GM12801 (cell line): ENCODE measurements around the gene TEKT1.

ENCODE experiments used
- TF ChIP-seq, protein P1 (sequence below): IDR thresholded peaks from one replicate; pipeline ENCODE4 v1.5.1; 2011; ENCODE audit warnings: control low read depth; ENCODE audit not compliant: insufficient read length; ENCODE audit errors: extremely low read depth

Gene TEKT1

DNA sequence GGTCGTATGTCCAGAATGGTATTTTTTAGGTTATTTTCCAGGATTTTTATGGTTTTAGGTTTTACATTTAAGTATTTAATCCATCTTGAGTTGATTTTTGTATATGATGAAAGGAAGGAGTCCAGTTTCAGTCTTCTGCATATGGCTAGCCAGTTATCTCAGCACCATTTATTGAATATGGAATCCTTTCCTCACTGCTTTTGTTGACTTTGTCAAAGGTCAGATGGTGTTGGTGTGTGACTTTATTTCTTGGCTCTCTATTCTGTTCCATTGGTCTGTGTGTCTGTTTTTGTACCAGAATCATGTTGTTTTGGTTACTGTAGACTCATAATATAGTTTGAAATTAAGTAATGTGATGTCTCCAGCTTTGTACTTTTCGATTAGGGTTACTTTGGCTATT lies 26.4 kb upstream of the TEKT1 start:
- TF ChIP-seq, protein P1, sequence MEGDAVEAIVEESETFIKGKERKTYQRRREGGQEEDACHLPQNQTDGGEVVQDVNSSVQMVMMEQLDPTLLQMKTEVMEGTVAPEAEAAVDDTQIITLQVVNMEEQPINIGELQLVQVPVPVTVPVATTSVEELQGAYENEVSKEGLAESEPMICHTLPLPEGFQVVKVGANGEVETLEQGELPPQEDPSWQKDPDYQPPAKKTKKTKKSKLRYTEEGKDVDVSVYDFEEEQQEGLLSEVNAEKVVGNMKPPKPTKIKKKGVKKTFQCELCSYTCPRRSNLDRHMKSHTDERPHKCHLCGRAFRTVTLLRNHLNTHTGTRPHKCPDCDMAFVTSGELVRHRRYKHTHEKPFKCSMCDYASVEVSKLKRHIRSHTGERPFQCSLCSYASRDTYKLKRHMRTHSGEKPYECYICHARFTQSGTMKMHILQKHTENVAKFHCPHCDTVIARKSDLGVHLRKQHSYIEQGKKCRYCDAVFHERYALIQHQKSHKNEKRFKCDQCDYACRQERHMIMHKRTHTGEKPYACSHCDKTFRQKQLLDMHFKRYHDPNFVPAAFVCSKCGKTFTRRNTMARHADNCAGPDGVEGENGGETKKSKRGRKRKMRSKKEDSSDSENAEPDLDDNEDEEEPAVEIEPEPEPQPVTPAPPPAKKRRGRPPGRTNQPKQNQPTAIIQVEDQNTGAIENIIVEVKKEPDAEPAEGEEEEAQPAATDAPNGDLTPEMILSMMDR = no peak

DNA sequence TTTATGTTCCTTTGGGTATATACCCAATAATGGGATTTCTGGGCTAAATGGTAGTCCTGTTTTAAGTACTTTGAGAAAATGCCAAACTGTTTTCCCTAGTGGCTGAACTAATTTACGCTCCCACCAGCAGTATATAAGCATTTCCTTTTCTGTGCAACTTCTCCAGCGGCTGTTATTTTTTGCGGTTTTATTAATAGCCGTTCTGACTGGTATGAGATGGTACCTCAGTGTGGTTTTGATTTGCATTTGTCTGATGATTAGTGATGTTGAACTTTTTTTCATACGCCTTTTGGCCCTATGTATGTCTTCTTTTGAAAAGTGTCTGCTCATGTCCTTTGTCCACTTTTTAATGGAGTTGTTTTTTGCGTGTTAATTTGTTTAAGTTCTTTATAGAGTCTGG lies 25.8 kb upstream of the TEKT1 start:
- TF ChIP-seq, protein P1 = no peak

DNA sequence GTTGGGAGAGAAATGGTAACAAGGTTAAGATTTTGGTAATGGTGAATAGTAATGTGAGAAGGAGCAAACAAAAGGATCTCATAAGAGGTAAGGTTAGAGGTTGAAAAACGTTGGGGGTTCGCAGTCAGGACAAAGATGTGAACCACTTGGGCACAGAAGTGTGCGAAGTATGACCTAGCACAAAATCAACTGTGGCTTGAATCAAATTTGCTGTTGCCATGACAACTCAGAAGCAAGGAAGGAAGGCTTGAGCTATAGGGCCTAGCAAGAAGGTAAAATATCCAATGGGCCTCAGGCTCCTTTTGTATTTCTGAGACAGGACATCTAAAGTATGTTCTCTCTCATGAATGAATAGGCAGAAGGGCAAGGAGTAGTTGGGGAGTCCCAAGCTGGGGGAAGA lies 24.5 kb upstream of the TEKT1 start:
- TF ChIP-seq, protein P1 = no peak

DNA sequence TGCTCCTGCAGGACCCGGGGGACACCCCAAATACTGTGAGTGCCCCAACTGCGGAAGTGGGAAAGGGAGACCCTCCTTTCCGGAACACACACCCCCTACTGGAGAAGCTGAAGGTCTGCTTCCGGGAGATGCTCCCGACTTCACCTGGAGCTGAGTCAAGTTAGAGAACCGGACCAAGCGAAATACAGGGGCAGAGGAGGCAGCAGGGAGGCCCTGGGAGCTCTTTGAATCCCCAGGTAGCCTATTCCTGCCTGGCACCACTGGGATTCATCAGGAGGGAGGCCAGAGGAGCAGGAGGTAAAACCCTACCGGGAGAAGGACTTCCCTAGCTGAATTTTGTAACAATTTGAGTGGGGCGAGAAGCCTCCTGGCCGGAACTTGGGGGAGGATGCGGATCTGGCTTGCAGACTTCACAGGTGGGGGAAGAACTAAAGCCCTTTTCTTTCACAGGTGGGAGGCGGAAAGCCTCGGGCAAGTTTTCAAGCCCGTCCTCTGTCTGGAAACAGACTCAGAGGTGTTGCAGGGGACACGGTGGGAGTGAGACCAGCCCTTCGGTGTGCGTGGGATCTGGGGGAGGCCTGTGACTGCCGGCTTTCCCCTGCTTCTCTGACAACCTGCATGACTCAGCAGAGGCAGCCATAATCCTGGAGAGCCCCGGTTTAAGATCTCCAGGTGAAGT lies 22.4 kb upstream of the TEKT1 start:
- TF ChIP-seq, protein P1 = no peak

DNA sequence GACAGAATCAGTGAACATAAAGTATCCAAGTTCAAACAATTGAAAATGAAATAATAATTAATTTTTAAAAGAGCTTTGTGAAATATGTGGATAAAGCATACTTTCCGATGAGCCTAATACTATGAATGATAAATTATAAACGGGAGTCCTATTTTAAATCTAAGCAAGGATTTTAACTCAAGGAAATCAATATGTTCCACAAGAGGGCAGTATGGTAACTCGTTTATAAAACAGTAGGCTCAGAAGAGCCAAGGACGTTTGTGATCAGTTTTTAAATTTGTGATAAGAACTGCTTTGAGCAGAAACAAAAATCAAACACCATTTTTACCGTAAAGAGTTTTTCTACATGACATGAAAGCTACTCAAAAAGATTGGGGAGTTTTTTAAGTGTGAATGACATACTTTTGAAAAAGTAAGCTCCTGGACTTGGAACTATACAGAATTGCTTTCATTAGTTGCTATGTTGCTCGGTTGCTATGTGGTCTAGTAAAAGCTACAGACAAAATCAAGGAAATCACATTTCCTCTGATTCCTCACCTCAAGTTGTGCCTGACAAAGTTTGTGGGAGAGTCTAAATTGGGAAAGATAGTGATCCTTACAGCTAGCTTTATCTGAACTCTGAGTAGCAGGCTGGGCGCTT lies 11.8 kb upstream of the TEKT1 start:
- TF ChIP-seq, protein P1 = no peak

DNA sequence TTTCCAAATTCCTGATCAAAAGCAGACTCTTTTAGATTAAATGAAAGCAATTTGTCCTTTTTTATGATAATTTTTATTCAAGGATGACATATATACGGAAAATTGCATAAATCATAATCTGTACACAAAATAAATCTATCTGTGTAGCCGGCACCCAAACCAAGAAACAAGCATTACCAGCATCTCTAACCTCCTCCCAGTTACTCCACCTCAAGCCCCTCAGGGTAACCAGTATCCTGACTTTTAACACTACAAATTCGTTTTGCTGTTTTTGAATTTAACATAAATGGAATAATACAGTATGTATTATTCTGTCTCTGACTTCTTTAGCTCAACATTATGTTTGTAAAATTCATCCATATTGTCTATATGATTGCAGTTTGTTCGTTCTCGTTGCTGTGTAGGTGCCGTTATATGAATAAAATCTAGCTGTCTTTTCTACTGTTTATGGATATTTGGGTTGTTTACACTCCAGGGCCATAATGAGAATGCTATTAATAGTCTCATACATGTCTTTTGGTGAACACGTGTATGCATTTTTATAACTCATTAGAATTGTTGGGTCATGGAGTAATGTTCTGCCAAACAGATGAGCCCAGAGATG lies 1.0 kb downstream of the TEKT1 start:
- TF ChIP-seq, protein P1 = no peak

DNA sequence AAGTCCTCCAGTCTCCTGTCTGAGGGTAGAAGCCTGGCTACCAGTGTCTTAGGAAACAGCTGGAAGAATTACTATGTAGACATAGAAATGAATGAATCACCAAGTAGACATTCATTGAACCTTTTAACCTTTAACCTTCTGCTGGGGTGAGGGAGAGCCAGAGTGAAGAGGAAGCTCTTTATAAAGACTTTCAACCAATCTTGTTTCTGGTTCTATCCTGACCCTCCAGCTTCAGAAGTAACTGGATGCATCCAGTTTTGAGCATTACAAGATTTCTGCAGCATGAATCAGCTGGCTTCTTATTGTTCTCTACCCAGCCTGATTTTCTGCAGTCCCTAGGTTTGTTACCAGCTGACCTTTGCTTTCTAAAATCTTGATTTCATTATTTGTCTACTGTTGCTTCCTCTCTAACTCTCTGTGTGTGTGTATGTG lies 8.5 kb downstream of the TEKT1 start:
- TF ChIP-seq, protein P1 = no peak
